K562 (cell line): ENCODE measurements around the gene CD300LB. TPM values are rescaled to one million over a fixed set of nuclear protein-coding genes. Genes with fewer than 3 reads are reported as not detected.

Source experiments
- ATAC-seq: fragments of 200-7000 bp; cut with Tn5 transposase; 3 replicates; pipeline ENCODE4 v1.9.1; 2020; ENCODE audit warnings: moderate library complexity
- BruUV-seq: library from RNA; stranded (reverse); fragments of 400-500 nt; replicated peaks from 2 replicates; lab custom pipeline; 2021; lab: Mats Ljungman, UMichigan
- CTCF ChIA-PET: fragments of 300-600 bp; formaldehyde crosslinking; extraction: SDS; loops from one replicate; lab custom pipeline; 2021; ENCODE audit warnings: low intra/inter-chr PET ratio; lab: Yijun Ruan, JAX
- POLR2A ChIA-PET: fragments of 300-600, 350-650 bp; sonication (Branson Sonifier 250); formaldehyde crosslinking; extraction: SDS; loops from one replicate; lab custom pipeline; 2021; ENCODE audit warnings: antibody characterized with exemption, inconsistent platforms; lab: Yijun Ruan, JAX
- DNase-seq, 4 experiments: peaks; one replicate each; pipeline versions ENCODE4 v3.0.0 to v3.0.0-alpha.2; 2011 to 2018; ENCODE audit warnings: low spot score in 3 of 4, mixed read lengths in 3 of 4; ENCODE audit errors: extremely low read depth in 1 of 4
- FAIRE-seq: peaks from 2 replicates; lab custom pipeline; 2011; peaks lifted over from hg19 to GRCh38; lab: Jason Lieb, UNC
- H2AFZ ChIP-seq: 2 replicates; pipeline ENCODE4 v1.6.0; 2011; ENCODE audit warnings: low read depth, low read length, control low read depth, inconsistent platforms
- H3K27ac ChIP-seq: fragments of 200-600 bp; 3 replicates; pipeline ENCODE4 v1.8.0; 2011; ENCODE audit warnings: low read depth, mild to moderate bottlenecking, control low read depth, inconsistent platforms, low read length, moderate library complexity, mixed read lengths; ENCODE audit errors: extremely low read depth
- H3K27me3 ChIP-seq, 2 experiments: fragments of 300-600 bp in 1 of 2; 2 replicates in 1 of 2; 3 replicates in 1 of 2; pipeline versions ENCODE4 v1.6.0 to v1.8.0; 2011; ENCODE audit warnings: inconsistent platforms in 2 of 2, low read length in 2 of 2, mild to moderate bottlenecking in 1 of 2, mixed read lengths in 1 of 2, moderate library complexity in 1 of 2; ENCODE audit not compliant: control insufficient read depth in 2 of 2, insufficient read depth in 2 of 2
- H3K36me3 ChIP-seq: fragments of 300-600 bp; 3 replicates; pipeline ENCODE4 v1.8.0; 2011; ENCODE audit warnings: mild to moderate bottlenecking, low read length, inconsistent platforms; ENCODE audit not compliant: control insufficient read depth, insufficient read depth
- H3K4me1 ChIP-seq, 2 experiments: fragments of 200-600 bp in 1 of 2; replicated peaks in 1 of 2; 2 replicates in 1 of 2; 3 replicates in 1 of 2; pipeline versions ENCODE4 v1.5.1 to v1.8.0; 2011; ENCODE audit warnings: inconsistent platforms in 2 of 2, low read length in 2 of 2, mild to moderate bottlenecking in 1 of 2, mixed read lengths in 1 of 2, moderate library complexity in 1 of 2; ENCODE audit not compliant: control insufficient read depth in 2 of 2, insufficient read depth in 2 of 2
- H3K4me2 ChIP-seq: 2 replicates; pipeline ENCODE4 v1.6.1; 2011; ENCODE audit warnings: low read length, control low read depth, inconsistent platforms, mixed read lengths; ENCODE audit not compliant: insufficient read depth
- H3K4me3 ChIP-seq: fragments of 200-600 bp; sonication (generic), shearing (Covaris generic); 2 replicates; pipeline ENCODE4 v1.5.1; 2016; ENCODE audit warnings: control low read depth, inconsistent platforms
- H3K79me2 ChIP-seq: fragments of 200-600 bp; 3 replicates; pipeline ENCODE4 v1.8.0; 2011; ENCODE audit warnings: low read length, inconsistent platforms; ENCODE audit not compliant: control insufficient read depth, insufficient read depth
- H3K9ac ChIP-seq, 2 experiments: 2 replicates each; pipeline versions ENCODE4 v1.6.0 to v1.6.1; 2011; ENCODE audit warnings: low read depth in 2 of 2, low read length in 2 of 2, control low read depth in 1 of 2, inconsistent platforms in 1 of 2, mild to moderate bottlenecking in 1 of 2, mixed read lengths in 1 of 2; ENCODE audit not compliant: insufficient read depth in 1 of 2
- H3K9me1 ChIP-seq: one replicate; pipeline ENCODE4 v1.6.0; 2011; ENCODE audit warnings: inconsistent platforms, mild to moderate bottlenecking, low read length, moderate library complexity; ENCODE audit not compliant: control insufficient read depth, insufficient read depth
- H3K9me3 ChIP-seq: replicated peaks from 2 replicates; pipeline ENCODE4 v1.5.1; 2011; ENCODE audit warnings: low read depth, low read length, inconsistent platforms; ENCODE audit not compliant: control insufficient read depth, insufficient read depth
- H4K20me1 ChIP-seq: replicated peaks from 2 replicates; pipeline ENCODE4 v1.6.1; 2011; ENCODE audit warnings: low read length, inconsistent platforms, mixed read lengths; ENCODE audit not compliant: control insufficient read depth, insufficient read depth
- AFF4 ChIP-seq: sonication (generic); formaldehyde crosslinking; IDR thresholded peaks from 2 replicates; pipeline ENCODE4 v1.8.0; 2023; ENCODE audit warnings: mild to moderate bottlenecking, missing genetic modification reagents
- CBFA2T3 ChIP-seq: fragments of 450-650 bp; IDR thresholded peaks from 2 replicates; pipeline ENCODE4 v1.6.1; 2017
- CBX2 ChIP-seq: fragments of 200-600 bp; sonication (generic); IDR thresholded peaks from one replicate; pipeline ENCODE4 v1.6.1; 2012; ENCODE audit warnings: mild to moderate bottlenecking, low read length, inconsistent platforms; ENCODE audit not compliant: insufficient read depth, poor library complexity, severe bottlenecking
- CBX3 ChIP-seq, 2 experiments: IDR thresholded peaks; 1 replicate in 1 of 2; 2 replicates in 1 of 2; pipeline ENCODE4 v1.6.1; 2012; ENCODE audit warnings: inconsistent platforms in 2 of 2, low read length in 2 of 2, borderline replicate concordance in 1 of 2, control low read depth in 1 of 2
- CREM ChIP-seq: IDR thresholded peaks from 2 replicates; pipeline ENCODE4 v1.6.1; 2014; ENCODE audit warnings: antibody characterized with exemption, low read depth
- CTBP1 ChIP-seq: fragments of 450-650 bp; IDR thresholded peaks from 2 replicates; pipeline ENCODE4 v1.6.1; 2016; ENCODE audit warnings: borderline replicate concordance
- ETV5 ChIP-seq: sonication (generic); formaldehyde crosslinking; IDR thresholded peaks from 2 replicates; pipeline ENCODE4 v1.4.0; 2020; ENCODE audit warnings: low read depth, mild to moderate bottlenecking, missing genetic modification reagents
- EZH2 ChIP-seq: IDR thresholded peaks from 2 replicates; pipeline ENCODE4 v1.6.1; 2012; ENCODE audit warnings: low read depth, mild to moderate bottlenecking, inconsistent platforms, low read length, borderline replicate concordance
- TAF15 ChIP-seq: fragments of 200-400 bp; formaldehyde crosslinking; IDR thresholded peaks from 2 replicates; pipeline ENCODE4 v1.6.1; 2017; ENCODE audit warnings: mild to moderate bottlenecking, low read depth, low read length, moderate library complexity
- WGBS: fragments of 100-300 bp; shearing (Covaris generic); methylation state at CpG from one replicate; pipeline ENCODE4 v1.1.6; 2016; ENCODE audit warnings: low coverage, mixed read lengths; ENCODE audit not compliant: insufficient coverage; ENCODE audit errors: missing lambda C conversion rate; 5-methylcytosine and 5-hydroxymethylcytosine counted together
- in situ Hi-C: fragments of 300-500 bp; cut with MboI; formaldehyde crosslinking; loops from 4 replicates; pipeline ENCODE4 v1.15.0; 2018; ENCODE audit warnings: inconsistent platforms, mixed read lengths
- intact Hi-C: fragments of 100-400 bp; cut with micrococcal nuclease; formaldehyde crosslinking; loops from 2 replicates; pipeline ENCODE4 v1.14.2; 2022
- polyA plus RNA-seq, 8 experiments: library from polyadenylated mRNA; depleted of rRNA in 4 of 8; stranded (reverse) in 5 of 8; unstranded in 3 of 8; fragments of >200 nt; fragmentation: Nextera tagmentation in 2 of 8; fragmentation: Illumina TruSeq in 1 of 8; extraction: Ambion mirVana in 2 of 8; extraction: Trizol in 1 of 8; gene quantifications; 2 replicates each; pipeline versions ENCODE4 v1.2.1 to v1.2.3, GENCODE V29; 2011 to 2014; ENCODE audit warnings: inconsistent platforms in 1 of 8, missing spikeins in 1 of 8
- total RNA-seq, 7 experiments: library from RNA; depleted of rRNA in 6 of 7; stranded (reverse); fragments of >200 nt in 6 of 7; fragmentation: Illumina TruSeq in 2 of 7; extraction: Trizol in 2 of 7; gene quantifications; 2 replicates each; pipeline versions ENCODE4 v1.2.1 to v1.2.3, GENCODE V29; 2011 to 2021; ENCODE audit warnings: low replicate concordance in 1 of 7

Gene CD300LB
- total and polyA plus RNA-seq, 9 of the 15 experiments (the other 6 are each of a cell fraction or from before 2014, with no cell fraction given) = not detected

GRCh38 chr17:74520790-74521480 lies 10.3 kb downstream of the CD300LB start:
- Histone ChIP-seq H3K4me3 (no peak overlapping the region), H3K27ac (no peak overlapping the region), H3K9me3 (no peaks in the 10 kb centered on the region), H3K4me1 (no peaks in the 10 kb centered on the region), H2AFZ (no peak overlapping the region), H3K27me3 (peaks cover 11 to 43% of the 10 kb centered on the region in 2 experiments; a peak in 3 of 5 replicates), H3K9me1 (no peaks in the 10 kb centered on the region), H3K9ac (no peak overlapping the region), H3K79me2 (no peaks in the 10 kb centered on the region), H4K20me1 (no peaks in the 10 kb centered on the region), H3K36me3 (no peaks in the 10 kb centered on the region), H3K4me2 (no peak overlapping the region)
- in situ Hi-C loops (no loop called here), intact Hi-C loops (no loop called here)
- no peak for DNase-seq
- WGBS = 4% methylated on average over 21 of the region's 21 CpGs
- ATAC-seq = no peak
- no peak for FAIRE-seq
- CTCF ChIA-PET = no interaction called here
- TF ChIP-seq CREM (no peak), TAF15 (no peak), CBX2 (no peak), CBX3 (IDR thresholded peaks at IDR 0.05; ENCODE audit: borderline replicate concordance in 1 of 2, low read length in 2 of 2) (no peak), CBFA2T3 (no peak), AFF4 (CRISPR knock-in tag) (no peak), ETV5 (CRISPR knock-in tag) (no peak), CTBP1 (no peak), EZH2 (no peak)
- no TSS peak for BruUV-seq
- POLR2A ChIA-PET = no interaction called here
